Medulla oblongata (tissue), 1 donor: ENCODE results near the gene FBN2.

Experiments used
- DNase-seq: peaks from one replicate; pipeline ENCODE4 v3.0.0-alpha.2; 2015; ENCODE audit errors: extremely low spot score

FBN2 gene

DNA sequence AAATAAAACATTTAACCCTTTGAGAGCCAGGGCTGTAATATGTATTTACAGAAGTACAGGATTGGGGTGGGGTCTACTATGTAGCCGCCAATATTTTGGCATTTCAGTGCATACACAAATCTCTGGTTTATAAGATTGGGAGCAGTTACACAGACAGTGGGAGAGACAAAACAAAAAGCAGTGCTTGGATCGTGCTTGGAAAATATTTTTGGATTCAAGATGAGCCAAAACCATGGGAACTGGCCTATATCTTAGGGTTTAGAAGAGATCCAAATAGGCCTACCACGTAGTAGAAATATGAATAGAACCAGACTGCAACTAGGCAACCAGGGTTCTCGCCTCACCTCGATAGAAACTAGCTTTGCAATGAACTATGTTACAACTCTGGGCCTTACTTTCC is 284.9 kb downstream of the FBN2 start:
- no peak for DNase-seq

GRCh38 chr5:128252756-128253155 is 285.3 kb downstream of the FBN2 start:
- DNase-seq = no peak

DNA sequence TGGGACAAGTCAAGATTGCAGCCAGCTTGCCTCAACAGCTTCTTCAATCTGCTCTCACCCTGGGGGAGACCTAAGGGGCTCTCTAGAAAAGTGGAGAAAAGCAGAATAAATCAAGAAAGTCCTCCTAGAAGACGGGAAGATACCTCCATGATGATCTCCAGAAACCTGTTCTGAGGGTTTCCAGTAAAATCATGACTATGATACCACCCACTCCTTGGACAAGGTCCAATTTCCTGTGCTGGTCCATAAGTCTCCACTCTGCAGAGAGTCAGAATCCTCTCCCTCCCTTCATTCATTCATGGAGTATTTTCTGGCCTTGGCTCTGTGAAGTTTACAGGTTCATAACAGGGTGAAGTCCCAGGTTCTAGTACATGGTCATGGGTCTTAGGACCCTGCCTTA is 285.8 kb downstream of the FBN2 start:
- no peak for DNase-seq

- DNase-seq = no peak
Measured at GRCh38 chr5:128245974-128246373, 292.1 kb downstream of the FBN2 start.

DNA sequence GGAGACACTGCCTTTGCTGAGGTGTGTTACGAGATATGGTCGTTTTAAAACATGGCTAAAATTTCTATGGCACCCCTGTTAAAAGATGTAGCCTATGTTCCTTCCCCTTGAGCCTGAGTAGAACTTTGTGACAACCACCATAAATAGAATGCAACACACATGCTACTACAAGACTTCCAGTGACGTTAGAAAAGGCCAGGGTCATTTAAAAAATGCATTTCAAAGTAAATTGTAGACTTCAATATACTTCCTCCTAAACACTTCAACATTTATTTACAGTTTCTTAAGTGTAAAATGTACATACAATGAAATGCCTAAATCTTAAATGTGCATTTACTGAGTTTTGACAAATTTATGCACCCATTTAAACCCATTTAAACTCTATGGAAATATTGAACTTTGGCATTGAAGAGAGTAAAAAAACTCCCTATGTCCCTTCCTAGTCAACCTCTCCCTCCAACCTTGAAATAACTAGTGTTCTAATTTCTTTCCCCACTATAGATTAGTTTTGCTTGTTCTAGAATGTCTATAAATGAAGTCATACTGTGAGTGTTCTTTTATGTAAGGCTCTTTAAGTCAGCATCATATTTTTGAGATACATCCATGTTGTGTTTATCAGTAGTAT is 294.0 kb downstream of the FBN2 start:
- DNase-seq = no peak

- no peak for DNase-seq
Measured at GRCh38 chr5:128241051-128241695, 296.9 kb downstream of the FBN2 start.

DNA sequence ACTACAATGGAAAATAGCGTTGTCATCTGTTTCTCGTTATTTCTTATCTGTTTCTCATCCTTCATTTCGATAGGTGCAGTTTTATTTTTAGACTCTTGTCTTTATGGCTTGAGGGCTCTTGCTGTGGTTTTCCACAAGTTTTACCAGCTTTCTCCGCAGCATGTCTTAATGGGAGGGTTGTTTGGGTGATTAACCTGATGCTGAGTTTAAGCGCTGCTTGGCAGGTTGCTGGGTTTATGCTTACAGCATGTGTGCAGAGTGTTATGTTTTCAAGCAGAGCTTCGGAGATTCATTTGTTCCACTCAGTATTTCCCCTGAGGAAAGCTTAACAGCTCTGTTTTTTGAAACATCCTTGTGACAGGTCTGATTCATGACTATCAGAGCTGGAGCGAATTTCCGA is 300.5 kb downstream of the FBN2 start:
- DNase-seq = no peak

DNA sequence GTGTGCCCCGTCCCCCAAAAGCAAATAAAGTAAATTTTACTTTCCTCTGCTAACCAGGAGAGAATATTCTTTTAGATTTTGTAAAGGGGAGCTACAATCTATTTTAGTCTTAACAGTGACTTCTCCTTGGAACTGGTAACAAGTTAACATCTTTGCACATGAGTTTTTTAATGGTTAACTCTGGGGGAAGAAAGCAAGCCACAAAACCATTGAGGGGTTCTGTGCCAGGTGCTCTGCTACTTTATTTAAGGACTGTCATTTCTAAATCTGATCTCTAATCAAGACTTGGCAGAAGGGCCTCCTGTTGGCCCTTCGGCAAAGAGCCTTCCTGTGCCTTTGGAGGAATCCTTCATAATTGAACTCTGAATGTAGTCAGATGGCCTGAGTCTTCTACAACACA is 301.0 kb downstream of the FBN2 start:
- DNase-seq = no peak

DNA sequence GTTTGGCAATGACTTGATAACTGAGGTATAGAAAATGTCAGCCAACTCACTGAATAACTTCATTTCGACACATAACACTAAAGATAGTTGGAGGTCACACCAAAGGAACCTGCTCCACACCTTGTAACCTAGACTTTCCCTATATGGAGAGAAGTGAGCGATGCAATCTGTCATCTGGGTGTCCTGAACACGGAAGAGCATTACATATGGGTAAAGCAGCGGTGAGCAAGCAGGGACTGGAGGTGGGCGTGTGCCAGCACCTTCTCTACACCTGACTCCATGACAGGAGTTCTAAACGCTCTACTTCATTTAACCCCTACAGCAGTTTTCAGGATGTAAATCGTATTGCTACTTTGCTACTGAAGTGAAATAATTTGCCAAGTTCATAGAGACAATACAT is 301.7 kb downstream of the FBN2 start:
- no peak for DNase-seq

GRCh38 chr5:128234928-128235641 is 303.0 kb downstream of the FBN2 start:
- DNase-seq = no peak

- no peak for DNase-seq
Measured at GRCh38 chr5:128228521-128228920, 309.5 kb downstream of the FBN2 start.

GRCh38 chr5:128228008-128228407 is 310.0 kb downstream of the FBN2 start:
- DNase-seq = no peak

- no peak for DNase-seq
Measured at GRCh38 chr5:128225245-128226030, 312.6 kb downstream of the FBN2 start.

DNA sequence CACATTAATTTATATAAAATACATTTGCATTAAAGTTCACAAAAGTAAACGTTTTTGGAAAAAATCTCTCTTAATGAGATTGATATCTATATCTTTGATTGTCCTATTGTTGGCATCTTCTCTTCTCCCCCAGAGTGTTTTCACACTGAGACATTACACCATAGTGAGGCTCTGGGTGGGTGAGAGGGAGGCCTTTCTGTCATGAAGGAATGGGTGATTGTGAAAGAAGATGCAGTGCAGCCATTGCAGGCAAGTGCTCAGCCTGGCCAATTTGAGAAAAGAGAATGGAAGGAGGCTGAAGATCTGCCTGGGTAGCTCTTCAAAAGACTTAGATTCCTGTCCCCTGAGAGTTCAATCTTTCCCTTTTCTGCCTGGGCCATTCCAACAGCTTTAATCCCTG is 313.7 kb downstream of the FBN2 start:
- DNase-seq = no peak

- DNase-seq = no peak
Measured at GRCh38 chr5:128220841-128221240, 317.2 kb downstream of the FBN2 start.

- peak; percentile 37 for DNase-seq
Measured at GRCh38 chr5:128216860-128217531, 321.0 kb downstream of the FBN2 start.

- DNase-seq = no peak
Measured at GRCh38 chr5:128216285-128216684, 321.8 kb downstream of the FBN2 start.

DNA sequence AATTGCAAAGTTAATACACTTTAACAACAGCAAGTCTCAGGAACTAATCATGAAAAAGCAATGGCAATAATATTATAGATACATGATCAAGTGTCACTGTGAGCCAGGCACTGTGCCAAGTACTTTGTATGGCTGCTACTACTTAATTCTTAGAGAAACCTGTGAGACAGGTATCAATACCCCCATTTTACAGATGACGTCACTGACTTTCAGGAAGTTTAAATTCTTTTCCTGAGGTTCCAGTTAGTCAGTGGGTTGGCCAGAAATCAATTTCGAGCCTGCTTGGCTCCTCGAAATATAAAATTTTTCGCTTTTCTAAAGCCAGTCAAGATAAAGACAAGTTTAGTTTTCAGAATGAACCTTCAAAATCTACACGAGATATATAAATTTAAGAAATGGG is 324.2 kb downstream of the FBN2 start:
- DNase-seq = no peak

DNA sequence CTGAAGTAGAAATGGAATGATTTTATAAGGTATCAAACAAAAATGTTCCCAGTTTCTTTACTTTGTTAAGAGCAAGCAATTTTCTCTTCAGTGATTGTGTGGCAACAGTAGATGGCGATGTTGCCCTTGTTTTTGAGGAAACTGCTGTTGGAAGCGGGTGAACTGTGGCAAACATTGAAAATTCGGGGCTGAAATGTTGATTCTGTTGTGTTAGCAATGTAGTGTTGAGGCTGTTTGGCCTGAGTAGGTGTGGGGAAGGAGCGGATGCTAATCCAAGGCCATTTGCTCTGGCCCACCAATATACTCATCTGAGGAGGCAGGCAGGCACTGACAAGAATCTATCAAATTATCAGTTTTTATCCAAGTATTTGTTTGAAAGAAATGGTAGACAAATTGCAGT is 324.7 kb downstream of the FBN2 start:
- peak; percentile 81 for DNase-seq

DNA sequence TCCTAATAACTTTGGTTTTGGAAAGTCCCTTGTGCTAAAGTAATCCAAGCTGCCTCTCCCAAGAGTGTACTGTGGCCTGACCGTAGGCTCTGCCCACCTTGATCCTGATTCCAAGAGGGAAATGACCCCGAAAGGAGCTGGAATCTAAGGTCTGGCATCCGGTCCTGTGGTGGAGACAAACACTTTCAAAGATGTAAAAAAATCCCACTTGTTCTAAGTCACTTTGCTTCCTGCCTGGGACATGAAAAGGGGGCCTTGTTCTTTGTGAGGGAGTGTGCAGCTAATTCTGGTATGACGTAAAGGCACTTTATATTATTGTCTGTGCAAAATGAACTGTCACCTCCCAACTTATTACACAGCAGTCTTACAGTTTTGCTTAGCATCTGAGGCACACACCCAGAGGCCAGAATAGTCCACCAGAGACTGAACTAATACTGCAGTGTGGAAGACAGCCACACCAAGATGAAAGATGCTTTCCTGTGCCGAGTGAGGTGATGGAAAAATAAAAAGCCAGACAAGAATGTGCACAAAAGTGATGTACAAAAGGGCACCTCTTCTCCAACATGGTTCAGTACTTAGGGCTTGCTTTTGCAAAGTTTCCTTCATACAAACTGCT is 325.7 kb downstream of the FBN2 start:
- DNase-seq = no peak

DNA sequence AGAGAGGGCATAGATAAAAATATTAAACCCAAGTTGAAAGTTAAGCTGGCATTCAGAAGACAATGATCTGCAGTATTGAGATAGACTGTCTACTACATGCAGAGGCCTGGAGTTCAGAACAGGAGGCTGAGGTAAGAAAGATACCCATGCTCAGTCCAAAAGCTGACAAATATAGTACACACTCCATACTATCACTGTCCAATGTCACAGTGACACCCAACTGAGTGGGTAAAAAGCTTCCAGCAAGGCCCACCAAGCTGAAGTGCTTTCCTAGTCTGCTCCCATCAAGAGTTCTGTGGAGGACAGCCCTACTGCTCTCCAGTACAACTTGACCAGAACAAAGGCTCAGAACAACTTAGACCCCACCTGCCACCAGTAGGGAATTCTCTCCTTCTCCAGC is 329.6 kb downstream of the FBN2 start:
- no peak for DNase-seq
